GM03348 (cell line): ENCODE data around the gene RNF32.

ENCODE experiments used
- DNase-seq: peaks from one replicate; pipeline ENCODE4 v3.0.0; 2012; ENCODE audit warnings: low spot score

Gene RNF32

DNA sequence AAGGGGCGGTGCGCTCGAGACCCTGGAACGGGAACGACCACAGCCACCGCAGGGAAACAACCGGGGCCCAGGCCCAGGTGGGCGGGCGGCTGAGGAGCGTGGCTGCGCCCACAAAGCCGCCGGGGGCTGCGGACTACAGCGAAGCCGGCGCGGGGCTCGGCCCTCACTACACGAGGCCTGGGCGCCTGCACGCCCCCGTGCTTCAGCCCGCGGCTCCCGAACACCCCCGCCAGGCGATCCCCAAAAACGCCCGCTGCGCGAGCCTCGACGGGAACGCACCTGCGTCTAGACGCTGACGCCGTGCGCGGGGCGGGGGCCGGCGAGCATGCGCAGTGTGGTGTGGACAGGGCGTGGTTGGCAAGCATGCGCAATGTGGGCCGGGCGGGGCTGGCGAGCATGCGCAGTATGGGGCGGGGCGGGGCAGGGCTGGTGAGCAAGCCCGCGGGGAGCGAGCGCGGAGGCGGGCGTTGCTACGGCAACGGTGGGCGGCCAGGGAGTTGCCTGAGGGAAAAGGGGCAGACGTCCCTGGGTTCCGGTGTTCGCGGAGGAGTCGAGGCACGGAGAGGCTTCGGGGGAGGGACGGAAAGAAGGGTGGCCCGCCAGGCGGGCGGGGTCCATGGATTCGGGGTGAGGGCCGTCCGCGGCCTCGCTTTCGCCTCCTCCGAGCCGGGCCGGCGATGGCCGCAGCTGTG lies at the start of gene RNF32:
Gene RNF32 (plus strand): TSS at position 518 of the 692 bp plus-strand sequence. CDS start 3,104 bp downstream, outside the sequence.
- peak; percentile 100 for DNase-seq

DNA sequence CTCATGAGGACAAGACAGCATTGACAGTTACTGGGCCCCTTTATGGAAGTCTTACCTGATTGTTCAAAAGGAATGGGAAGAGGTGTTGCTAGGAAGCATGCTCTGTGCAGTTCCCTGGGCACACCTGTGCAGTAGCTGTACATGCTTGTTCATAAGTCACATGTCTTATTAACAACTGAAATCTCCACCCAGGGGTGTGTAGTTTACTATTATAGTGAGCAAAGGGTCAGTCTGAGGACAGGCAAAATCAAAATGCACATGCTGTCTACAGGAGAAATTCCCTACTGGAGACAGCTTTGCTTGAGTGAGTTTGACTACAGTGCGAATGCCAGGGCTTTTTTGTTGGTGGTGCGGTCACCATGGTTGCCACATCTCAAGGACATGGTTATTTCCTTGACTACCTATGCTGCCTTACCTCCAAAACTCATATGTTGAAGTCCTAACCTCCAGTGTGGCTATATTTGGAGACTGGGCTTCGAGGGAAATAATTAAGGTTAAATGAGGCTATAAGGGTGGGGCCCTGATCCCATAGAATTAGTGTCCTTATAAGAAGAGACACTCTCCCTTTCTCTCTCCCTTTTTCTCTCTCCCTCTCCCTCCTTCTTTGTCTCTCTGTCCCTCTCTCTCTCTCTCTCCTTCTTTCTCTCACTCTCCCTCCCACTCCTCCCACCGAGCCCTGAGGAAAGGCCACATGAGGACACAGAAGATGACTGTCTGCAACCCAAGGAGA lies 48.3 kb upstream of the RNF32 start:
- DNase-seq, result no peak

DNA sequence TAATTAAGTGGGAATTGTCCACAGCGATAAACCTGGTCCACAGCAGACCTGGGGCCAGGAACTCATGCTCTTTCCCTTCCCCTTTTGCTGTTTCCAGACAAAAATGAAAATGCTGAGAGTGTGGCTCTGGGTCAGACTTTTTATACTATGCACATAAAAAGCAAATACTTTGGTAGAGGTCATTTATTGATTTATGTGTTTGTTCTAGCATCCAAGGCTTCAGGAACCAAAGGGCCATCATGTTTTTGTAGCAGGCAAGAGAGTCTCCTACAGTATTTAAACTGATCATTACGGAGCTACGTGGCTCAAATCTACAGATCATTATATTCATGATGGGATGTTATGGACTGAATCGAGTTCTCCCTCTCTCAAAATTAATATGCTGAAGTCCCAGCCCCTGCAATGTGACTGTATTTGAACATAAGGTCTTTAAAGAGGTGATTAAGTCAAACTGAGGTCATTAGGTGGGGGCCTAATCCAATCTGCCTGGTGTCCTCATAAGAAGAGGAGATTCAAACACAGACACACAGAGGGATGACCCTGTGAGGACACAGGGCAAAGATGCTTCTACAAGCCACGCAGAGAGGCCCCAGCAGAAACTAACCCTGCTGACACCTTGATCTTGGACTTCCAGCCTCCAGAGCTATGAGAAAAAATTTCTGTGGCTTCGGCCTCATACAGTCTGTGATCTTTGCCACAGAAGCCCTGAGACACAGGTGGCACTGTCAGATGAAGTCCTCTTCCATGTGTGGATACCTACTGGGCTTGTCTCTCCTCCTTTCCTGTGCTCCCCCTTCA lies 46.1 kb upstream of the RNF32 start:
- DNase-seq, result no peak

DNA sequence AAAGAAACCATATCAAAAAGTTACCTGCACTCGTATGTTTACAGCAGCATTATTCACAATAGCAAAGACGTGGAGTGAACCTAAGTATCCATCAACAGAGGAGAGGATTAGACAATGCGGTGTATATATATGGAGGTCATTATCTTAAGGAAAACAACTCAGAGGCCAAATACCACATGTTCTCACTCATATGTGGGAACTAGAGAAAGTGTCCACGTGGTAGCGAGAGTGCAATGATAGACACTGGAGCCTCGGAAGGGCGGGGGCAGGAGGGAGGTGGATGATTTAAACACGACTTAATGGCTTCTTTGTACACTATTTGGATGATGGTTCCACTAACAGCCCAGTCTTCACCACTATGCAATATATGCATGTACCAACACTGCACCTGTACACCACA lies 40.1 kb upstream of the RNF32 start:
- DNase-seq, result no peak

DNA sequence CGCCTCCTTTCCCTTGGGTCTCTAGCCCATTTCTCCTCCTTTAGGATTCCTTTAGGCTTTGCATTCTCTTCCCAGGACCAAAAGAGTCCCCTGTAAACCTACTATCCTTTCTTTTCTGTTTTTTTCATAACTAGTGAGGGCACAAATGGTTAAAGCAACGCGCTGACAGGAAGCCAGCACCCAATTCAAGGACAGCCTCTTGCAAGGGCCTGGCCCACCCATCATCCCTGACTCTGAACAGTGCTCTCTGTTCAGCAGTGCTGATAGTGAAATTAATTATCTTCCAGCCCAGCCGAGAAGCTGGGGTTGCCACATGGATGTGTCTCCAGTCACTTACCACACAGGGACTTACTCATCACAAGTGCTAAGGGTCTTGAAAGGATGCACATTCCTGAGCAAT lies 38.3 kb upstream of the RNF32 start:
- no peak for DNase-seq

DNA sequence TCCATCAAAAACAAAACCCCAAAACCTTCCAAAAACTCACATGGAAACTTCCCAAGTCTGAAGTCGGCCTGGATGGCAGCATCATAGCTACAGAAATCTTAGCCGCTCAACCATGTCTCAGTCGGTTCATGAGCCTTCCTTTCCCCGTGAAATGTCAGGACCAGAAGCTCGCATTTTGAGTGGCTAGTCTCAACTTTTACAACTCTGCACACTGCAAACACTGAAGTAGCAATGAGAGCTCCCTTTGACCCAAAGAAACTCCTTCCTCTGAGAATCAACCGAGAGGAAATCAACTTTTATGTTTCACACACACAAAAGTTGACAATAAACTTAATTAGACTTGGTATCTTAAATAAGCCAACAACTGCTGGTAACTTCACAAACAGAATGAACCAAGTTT lies 37.6 kb upstream of the RNF32 start:
- no peak for DNase-seq

DNA sequence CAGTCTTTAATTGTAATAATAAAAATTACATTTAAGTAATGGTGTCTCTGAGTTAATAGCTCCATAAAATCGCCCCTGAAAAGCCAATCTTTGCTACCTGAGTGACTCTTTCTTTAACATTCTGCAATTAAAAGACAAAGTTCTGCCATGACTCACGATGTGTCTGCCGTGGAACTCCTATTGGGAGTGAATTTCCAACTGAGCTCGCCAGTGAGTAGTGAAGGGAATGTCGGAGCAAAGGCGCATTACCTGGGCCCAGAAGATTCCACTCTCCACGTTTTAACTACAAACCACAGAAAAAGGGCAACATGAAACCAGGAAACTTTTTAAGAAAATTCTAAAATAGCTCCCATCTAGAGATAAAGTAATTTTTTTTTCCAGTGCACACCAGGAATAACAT lies 36.9 kb upstream of the RNF32 start:
- no peak for DNase-seq

DNA sequence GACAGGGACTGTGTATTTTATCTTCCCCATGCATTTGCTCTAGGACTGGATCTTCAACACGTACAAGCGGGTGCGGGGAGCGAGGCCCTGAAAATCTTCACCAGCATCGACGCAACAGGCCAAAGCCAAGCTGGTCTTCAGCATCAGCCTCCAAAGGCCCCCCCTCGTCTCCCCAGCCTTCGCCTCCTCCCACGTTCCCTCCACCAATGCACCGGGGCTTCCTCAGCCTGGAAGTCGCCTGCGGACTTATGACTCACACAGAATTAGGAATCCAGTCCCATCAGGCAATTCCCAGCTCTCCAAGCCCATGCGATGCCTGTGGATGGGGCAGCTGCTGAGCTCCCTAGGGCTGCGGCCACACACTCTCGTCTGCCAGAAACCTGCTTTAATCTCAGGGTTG lies 36.3 kb upstream of the RNF32 start:
- DNase-seq, result no peak

DNA sequence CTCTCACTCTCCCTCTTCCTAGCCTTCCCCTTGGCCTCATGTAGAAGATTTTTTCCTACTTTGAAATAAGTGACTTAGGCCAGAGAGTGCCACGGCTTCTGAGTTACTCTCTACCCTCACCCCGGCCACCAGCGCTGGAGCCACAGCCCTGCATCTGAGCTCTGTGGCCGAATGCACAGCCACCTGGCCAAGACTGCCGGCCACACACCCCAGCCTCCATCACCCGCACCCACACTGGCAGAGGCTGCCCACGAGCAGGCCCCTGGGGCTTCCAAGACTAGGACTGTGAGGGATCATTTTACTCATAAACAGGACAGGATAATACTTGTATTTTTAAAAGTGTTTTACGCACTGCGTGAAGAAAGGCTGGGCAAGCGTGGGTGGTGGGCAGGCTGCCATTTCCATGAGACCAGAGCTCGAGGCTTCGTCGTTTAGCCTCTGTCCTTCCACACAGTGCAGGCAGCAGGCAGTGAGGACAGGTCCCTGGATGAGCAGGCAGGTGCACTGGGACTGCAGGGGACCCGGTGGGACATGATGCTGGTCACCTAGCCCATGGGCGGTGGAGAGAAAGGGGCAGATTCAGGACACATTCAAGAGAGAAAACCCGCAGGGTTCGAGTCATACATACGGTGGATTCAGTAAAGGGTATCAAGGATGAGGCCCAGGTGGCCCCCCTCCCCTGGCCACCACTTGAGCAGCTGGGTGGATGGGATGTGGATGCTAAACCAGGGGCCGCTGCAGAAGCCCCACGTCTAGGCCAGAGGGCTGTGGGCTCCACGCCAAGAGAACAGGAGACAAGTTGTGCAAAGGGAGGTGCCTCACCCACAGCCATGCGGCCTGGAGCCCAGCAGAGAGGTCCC lies 35.5 kb upstream of the RNF32 start:
- no peak for DNase-seq

DNA sequence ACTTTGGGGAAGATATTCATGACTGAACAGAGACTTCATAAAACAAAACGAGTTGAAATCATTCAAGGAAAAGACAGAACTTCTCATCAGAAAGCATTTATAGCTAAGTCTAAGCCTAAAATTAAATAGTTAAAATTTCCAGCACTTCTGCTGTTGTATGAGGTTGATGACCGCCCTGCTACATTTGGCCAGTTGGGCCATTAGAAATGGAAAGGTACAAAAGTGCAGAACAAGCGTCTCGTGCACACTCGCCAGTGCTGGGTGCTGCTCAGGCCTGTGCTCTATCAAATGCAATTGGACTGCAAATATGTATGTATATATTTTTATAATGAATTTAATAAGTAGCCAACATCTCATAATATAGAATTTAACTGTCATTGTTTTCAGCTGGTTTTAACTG lies 34.4 kb upstream of the RNF32 start:
- DNase-seq, result no peak

DNA sequence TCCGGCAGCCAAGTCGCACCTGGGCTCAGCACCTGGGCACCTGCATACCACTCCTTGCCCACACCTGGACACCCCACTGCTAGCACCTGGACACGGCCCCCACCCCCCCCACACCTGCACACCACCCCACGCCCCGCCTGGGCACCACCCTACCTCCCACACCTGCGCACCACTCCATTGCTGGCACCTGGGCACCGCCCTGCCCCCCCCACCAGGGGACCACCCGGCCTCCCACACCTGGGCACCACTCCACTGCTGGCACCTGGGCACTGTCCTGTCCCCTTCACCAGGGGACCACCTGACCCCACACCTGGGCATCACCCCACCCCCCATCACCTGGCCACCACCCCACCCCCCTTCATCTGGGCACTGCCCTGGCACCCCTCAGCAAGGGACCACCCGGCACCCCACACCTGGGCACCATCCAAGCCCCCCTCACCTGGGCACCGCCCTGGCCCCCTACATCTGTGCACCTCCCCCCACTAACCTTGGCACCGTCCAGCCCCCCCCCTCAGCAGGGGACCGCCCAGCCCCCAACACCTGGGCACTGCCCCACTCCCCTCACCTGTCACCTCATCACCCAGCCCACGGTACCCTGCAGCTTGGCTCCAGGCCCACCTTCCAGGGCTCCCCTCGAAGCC lies 33.8 kb upstream of the RNF32 start:
- DNase-seq, result no peak

DNA sequence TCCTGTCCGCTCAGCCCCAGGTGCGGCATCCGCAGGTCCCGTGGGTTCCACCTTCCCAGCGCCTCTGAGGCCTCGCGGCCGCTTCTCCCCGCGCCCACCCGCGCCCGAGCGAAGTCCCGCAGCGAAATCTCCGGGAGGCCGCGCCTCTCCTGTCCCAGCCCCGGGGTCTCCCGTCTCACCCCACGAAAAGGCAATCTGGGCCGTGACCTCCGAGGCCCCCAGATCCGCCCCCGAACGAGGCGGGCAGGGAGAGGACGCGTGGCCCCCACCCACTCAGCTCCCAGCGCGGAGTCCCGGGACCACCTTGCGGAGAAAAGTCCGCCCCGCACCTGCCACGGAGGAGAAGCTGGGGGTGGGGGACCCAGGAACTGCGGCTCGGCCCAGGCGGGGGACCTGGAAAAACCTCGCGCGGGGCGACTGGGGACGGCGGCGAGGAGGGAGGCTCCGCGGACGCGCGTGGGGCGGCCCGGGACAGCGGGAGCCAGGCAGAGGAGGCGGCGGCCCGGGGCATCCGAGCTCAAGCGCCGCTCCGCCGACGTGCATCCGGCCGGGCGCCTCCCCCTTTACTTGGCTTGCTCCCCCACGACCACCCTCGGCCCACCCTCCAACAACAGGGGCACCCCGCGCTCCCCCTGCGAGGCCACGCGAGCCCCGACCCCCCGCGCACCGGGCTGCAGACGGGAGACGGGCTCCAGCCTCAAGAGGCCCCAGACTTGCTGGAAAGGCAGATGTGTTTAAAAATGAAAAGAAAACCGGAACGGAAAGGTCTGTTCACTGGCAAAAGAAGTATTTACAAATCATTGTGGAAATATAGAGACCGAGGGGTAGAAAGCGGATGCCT lies 33.0 kb upstream of the RNF32 start:
- peak; percentile 38 for DNase-seq

DNA sequence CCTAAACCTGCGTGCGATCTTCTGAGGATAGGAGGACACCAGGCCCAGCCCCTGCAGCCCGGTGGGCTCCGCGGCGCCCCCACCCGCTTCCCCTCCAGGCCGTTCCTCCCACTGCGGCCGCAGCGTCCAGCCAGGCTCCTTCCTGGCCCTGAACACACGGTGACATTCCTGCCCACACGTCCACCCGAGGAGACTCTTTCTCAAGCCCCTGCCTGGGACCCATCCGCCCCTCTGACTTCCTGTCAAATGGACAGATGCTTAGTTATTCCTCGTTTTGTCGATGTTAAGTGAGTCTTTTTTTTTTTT lies 32.4 kb upstream of the RNF32 start:
- no peak for DNase-seq

DNA sequence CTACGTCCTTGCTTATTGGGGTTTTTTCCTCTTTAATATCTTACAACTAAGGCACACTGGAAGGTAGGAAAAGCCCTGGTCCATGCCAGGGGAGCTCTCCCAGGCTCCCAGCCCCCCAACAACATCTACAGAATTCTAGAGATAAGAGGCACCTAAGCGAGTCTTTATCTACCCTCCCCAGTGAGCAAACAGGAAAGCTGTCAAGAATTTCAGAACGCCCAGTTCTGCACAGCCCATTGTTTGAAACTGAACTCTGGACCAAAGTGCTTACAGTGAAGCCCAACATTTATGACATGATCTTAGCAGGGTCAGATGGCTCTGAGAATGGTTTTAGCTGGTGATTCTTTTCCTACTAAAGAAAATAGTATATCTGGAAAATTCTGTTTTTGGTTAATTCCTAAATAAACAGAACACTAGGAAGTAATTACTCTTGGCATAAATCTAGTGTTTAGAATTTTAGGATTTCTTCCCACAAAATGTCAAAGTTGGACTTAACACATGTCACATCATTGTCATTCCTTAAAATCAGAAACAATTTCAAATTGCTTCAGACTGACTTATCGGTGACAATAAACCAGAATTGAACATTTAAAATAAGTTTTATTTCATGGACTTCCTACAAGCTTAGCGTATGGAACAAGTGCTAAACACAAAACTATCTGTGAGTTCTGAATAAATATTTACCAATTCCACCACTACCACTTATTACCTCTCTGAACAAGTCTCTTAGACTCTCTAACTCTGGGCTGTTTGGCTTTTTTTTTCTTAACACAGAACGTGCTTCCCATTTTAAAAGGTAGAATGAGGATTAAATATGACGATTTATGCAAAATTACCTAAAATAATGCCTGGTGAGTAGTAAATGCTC lies 31.3 kb upstream of the RNF32 start:
- DNase-seq, result no peak

DNA sequence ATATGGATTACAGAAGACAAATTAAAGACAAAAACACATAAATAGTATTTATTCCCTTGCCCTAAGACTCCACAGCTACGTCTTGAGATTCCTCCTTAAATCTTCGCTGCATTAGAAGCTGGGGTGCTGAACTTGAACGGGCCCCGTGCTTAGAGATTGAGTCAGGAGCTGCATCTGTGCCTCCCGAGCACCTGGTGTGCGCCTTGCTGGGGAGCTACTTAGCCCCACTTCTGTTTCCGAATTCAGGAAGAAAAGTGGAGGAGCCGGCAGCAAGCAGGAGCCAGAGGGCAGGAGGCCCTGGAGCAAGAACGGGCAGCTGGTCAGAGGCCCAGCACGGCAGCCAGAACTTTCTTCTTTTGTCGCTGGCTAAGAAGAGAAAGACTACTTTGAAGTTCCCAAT lies 30.4 kb upstream of the RNF32 start:
- DNase-seq, result no peak

DNA sequence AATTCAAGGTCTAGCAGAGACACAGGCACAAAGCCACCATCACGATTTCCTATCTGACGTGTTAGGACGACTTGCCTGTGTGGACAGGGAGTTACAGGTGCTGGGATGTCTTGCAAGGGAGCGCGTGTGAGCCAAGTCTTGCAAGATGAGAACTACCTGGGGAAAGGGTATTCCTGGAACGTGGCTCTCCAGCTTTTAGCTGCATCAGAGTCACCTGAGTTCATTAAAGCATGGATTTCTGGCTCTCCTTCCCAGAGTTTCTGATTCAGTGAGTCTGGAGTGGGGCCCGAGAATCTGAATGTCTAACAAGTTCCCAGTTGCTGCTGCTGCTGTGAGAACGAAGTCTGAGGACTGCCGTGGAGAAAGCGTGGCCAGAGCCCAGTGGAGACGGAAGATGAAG lies 30.0 kb upstream of the RNF32 start:
- DNase-seq, result no peak

DNA sequence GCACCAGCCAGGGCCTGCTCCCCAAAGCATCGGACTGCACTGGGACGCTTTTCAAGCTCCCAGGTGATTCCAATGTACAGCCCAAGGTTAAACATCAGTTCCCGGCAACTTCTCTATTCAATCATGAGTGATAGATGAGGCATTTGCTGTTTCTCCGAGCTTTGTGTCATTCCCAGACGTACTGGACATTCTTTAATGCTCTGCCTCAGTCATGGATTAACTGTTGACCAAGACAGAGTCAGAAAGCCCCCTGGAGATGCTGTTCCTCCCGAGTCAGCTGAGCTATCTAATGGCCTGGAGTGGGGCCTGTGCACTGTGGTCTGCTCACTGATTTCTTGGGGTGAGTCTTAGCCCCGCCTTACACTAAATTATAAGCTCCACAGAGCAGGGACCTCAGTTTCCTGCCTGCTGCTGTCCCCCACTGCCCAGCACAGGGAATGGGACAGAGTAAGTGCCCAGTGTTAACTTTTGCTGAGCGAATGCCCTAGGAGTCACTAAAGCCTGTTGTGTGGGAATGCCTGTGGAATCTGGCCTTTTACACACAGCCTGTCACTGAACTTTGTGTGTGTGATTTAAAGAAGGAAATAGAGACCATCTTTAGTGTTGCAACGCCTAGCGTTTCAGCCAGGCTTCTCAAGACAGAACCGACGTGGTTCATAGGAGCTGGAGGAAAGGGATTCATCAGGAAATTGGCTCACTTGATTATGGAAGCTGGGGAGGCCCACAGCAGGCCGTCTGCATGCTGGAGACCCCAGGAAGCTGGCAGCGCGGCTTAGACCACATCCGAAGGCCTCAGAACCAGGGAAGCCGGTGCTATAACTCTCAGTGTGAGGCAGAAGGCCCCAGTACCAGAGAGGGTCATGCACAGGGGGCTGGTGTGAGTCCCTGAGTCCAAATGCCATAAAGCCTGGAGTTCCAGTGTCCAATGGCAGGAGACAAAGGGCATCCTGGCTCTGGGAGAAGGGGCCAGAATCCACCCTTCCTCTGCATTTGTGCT lies 29.3 kb upstream of the RNF32 start:
- DNase-seq, result no peak

DNA sequence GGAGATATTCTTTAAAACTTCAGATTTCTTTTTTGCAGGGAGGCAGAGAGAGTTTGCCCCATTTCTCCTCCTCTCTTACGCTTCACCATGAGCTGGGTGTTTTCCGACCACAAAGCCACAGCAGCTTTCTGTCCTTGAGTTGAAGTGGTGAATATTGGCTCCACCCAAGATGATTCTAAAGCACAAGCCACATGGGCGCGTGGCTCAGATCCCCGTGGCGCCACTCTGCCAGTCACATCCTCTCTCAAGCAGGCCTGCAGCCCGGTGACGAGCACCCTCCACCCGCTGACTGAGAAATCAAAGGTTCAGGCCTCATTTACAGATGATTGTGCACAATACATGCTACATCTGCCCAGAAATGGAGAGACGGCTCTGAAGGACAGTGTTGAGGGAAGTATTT lies 27.6 kb upstream of the RNF32 start:
- no peak for DNase-seq
